Inferior parietal cortex (tissue), 1 donor: ENCODE data around the gene TRIM27.
"Not testable (repeated sequence)": the region's sequence is repeated elsewhere in the genome, so short reads cannot be mapped to it uniquely, and the experiment has no call there.

Experiments
- DNase-seq: peaks from one replicate; pipeline ENCODE4 v3.0.0-alpha.2; 2016; ENCODE audit errors: extremely low spot score

TRIM27 gene

DNA sequence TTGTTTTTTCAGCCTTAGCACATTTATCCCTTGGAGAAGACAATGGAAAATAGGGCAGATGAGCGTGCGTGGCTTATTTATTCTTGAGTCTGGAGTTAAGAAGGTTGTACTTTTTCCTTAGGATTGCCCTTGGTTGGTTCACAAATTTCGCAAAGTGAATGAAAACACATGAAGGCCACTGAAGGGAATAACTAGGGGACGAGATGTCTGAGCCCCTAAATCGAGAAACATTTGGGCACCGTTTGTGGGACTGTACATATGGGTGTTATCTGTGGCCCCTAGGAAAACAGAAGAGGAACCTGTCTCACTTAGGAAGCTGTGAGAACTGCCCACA lies 19.4 kb upstream of the TRIM27 start:
- no peak for DNase-seq

DNA sequence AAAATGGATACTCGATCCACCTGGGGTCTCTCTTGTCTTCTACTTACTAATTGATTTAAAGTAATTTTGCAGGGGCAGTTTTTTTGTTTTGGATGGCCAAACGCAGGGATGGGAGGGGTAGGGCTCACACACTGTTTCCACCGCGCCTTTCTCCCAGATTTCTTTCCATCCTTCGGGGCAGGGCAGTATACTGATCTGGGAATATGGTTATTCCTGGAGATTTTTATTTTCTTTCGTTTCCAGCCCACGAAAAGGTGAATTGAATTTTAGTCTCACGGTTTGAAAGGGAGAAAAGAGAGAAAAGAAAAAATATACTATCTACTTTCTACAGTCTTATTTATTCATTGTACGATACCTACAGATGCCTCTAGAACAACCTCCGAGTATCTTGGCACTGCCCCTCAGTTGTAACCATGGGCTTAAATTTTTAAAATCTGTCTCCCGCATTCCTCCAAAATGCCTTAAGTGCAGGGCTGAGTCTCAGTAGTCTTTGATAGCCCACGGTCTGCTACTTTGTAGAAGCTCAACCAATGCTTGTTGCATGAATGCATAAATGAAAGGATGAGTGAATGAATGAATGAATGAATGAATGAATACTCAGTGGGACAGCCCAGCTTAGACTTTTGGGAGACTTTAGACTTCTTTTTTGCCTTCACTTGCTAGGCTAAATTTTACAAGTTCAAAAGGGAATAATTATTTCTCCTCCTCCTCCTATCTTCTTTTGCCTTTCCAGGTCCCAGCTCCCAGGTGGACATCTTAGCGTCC lies 18.1 kb upstream of the TRIM27 start:
- DNase-seq = no peak

DNA sequence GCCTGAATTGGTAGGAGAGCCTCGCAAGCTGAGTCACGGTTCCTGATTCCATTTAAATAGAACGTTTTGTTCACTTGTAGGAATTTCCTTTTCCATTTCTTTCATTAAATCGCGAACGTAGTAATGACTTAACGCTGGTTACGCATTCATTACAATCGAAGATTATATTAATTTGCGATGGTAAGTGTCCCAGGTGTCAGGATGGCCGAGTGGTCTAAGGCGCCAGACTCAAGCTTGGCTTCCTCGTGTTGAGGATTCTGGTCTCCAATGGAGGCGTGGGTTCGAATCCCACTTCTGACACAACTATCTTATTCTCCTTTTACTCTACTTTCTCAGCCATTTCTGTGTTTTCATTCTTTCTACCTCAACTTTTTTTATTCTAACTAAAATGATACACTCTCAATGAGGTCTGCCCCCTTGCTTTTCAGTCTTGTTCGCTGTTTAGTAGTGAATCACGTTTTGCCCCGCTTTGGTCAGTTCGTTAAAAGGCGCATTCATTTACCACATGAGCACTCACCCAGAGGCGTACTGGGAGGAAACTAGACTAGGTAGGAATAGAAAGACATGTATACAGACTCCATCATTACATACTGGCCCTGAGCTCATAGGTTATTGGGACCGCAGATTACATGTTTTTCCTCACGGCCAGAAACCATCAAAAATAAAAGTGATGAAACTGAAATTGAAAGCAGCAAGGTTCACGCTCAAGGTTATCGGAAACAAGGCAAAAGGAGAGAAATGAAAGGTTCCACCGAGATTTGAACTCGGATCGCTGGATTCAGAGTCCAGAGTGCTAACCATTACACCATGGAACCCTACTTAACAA lies 17.3 kb upstream of the TRIM27 start:
- peak; percentile 95 for DNase-seq

DNA sequence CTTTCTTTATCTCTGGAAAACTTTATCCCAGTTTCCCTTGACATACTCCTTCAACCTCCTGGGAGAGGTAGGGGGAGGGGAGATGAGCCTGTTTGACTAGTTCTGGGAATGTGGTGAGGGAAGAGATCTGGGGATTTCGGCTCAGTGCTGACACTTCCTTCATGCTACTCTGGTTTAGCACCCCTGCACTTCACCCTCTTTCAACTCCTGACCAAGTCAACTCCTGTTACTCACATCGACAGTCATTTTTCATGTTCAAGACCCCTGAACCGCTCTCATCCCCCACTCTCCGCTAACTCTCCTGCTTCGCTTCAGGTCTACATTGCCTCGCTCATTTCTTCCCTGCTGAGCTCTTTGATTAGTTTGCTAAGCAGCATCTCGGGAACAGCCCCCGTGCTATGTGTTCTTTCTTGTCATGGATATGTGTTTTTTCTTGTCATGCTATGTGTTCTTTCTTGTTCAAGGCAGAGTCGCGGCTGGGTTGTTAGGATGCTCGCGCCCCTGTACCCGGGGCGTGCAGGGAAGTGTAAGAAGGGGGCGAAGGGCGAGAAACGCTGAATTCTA lies 16.6 kb upstream of the TRIM27 start:
- peak; percentile 65 for DNase-seq

DNA sequence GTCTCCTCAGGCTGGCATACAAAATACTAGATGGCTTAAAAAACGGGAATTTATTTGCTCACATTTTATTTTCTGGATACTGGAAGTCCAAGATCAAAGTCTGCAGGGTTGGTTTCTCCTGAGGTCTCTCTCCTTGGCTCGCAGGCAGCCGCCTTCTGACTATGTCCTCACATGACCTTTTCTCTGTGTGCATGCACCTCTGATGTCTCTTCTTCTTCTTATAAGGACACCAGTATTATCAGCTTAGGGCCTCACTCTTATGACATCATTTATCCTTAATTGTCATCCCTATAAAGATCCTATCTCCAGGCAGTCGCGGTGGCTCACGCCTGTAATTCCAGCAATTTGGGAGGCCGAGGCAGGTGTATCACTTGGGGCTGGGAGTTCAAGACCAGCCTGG lies 9.3 kb upstream of the TRIM27 start:
- no peak for DNase-seq

DNA sequence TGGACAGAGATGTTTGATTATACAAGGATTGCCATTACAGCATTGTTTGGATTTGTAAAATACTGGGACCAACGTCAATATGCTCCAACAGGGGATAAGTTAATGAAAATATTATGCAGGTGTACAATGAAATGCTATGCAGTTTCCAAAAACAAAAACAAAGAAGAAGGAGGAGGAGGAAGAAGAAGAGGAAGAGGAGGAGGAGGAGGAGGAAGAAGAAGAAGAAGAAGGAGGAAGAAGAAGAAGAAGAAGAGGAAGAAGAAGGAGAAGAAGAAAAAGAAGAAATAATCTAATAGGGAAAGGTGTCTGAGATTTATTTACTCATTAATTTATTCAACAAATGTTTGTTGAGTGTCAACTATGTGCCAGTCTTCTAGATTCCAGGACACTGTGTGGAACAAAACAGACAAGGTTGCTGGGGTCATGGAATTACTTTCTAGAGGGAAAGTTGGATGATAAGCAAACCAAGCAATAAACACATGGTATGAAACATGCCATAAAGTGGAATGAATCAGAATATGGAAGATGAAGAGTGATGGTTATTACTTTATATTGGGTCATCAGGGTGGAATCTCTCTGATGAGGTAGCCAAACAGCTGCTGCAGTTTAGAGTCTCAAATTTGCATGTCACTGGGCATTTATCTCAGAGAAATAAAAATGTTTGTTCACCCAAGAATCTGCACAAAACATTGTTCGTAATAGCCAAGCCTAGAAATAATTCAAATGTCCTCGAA lies 6.3 kb upstream of the TRIM27 start:
- DNase-seq = no peak

DNA sequence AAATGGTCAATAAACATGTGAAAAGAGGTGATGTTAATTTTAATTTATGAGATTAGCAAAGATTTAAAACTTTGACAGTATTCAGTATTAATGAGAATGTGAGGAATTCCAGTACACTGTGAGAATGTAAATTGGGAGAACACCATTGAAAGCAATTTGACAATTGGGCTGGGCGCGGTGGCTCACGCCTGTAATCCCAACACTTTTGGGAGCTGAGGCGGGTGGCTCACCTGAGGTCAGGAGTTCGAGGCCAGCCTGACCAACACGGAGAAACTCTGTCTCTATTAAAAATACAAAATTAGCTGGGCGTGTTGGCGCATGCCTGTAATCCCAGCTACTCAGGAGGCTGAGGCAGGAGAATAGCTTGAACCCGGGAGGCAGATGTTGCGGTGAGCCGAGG lies 5.6 kb upstream of the TRIM27 start:
- DNase-seq = not testable (repeated sequence)

DNA sequence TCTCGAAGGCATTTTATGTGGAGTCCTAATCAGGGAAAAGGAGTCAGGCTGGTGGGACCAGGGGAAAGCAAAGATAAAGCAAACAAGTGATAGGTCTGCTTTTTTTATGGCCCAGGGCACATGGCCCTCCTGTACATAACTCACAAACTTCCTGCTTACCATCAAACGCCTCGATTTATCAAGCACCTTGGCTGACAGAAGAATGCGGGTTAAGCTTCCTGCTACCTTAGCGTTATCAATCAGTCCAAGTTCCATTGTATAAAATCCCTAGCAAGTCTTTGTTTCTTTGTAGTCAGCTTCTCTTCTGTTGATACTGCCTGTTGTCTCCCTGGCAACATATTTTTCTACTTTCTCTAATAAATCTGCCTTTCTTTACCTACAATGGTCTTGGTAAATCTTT lies 4.1 kb upstream of the TRIM27 start:
- DNase-seq = no peak

DNA sequence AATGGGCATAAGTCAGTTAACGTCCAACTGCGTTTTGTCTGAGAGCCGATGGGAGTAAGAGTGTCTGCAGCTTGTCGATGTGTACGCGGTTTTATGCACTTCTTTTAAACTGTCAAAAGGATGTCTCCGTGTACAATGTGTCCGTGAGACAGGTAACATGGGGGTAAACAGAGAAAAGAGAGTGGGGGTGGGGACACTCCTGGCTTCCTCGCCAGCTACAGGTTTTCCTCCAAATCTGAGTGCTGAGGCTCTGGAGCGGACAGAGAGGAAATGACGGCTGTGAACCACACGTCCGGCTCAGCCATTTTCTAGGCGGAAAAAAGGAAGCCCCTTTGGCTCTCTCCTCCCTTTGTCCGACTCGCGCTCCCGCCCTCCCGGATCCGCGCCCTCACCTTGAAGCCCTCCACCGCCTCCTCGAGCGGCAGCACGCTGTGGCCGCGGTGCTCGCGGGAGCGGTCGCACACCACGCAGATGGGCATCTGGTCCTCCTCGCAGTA lies 916 bp downstream of the TRIM27 start:
- DNase-seq = peak; percentile 16

DNA sequence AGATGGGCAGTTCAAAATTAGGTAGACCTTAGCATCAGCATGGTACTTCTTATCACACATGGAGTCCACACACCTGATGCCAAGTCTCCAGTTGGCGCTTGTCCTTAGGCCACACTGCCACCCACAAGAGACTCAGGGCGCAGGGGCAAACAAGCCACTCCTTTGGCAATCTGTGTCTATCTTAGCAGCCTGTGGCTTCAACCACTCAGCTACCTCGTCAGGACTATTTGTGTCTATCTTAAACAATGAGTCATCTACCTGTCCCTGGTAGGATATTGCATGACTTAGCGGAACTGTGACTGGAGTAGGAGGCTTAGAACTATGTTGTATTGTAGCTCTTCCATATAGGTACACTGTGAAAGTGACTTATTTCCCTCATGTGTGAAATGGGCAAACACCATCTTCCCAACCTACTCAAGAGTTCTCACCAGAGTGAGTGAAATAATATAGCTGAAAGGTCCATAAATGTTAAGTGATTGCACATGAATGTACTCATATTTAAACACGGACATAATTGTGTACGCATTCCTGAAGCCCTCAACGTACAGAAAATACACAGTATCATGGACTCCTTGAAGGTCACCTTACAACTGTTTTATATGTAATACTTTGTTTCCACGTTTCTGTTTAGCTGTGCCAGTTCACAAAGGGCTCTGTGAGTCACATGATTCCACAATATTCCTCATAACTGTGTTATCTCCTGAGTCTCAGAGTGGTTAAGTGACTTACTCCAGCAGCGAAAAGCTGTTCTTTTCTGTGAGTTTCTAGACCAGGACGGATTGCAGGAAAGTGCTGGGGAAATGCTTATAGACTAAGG lies 1.6 kb downstream of the TRIM27 start:
- no peak for DNase-seq

DNA sequence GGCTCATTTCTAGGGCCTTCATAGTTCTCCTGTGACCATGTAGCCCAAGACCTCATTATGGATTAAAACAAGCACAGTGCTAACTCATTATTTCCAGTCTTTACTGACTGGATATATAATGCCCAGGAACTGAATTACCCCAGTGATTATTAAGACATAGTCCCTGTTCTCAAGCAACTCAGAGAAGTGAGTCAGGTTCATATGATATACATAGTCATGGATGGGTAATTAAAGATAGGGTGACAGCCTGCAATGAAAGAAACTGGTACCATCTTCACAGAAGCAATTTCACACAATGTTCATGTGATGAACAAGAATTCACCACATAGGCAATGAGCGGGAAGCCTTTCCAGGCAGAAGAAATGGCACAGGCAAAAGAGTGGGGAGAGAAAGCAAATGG lies 3.5 kb downstream of the TRIM27 start:
- no peak for DNase-seq

DNA sequence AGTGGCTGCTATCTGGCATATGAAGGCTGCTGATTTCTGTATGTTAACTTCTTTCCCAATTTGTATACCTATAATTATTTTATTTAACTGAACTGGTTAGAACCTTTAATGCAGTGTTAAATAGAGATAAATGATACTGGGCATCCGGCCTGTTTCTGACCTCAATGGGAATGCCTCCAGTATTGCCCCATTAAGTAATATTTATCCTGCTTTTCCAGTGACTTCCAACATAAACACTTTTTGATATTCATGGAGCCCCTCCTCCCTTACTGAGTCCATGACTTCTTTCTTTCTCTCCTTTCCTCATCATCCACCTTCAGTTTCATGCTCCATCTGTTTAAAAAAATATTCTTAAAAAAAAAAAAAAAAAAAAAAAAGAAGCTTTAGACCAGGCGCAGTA lies 8.8 kb downstream of the TRIM27 start:
- no peak for DNase-seq

DNA sequence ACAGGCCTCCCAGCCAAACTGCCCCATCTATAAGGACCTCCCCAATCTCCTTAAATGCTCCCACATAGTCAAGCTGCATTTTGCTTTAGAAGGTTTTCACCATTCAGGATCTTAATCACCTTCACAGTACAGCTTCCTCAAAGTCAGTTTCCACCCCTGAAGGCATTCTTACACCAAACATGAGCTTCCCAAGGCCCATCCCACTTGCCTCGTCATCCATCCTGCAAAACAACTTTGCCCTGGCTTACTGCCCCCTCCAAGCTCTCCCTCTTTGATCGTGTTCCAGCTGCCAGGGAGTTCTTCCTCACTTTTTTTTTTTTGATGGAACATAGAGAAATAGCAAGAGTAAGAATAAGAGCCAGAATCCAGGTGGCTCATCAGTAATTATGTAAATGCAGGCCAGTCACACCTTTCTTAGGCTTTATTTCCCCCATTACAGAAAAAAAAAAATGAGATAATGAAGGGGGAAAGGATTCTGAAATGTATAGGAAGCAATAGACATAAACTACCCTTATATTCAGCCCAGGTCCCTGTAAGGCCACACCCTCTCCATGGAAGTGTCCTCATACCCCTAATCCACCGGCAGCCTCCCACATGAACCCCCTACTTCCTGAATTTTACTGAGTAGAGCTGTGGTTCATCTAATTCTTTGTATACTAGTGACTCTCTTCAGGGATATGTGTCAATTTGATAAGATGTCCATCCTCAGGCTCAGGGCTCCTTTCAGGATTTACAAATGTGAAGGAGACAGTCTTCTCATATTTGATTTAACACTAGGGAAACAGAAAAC lies 12.7 kb downstream of the TRIM27 start:
- no peak for DNase-seq

DNA sequence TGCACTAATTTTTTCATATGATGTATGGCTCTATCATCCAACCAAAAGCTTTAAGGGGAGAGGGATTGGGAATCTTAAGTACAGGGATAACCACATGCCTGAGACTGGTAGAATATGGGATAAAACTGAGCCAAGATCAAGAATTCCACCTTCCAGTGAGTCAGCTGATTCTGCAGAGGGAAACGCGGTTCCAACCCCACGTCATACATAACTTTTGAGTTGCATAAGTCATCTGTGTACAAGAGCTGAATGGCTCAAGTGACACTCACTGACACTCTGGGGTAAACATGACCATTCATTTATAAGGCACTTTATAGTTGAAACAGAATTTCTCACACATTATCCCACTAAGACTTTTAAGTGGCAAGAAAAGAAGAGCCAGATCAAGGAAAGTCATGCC lies 16.4 kb downstream of the TRIM27 start:
- no peak for DNase-seq

DNA sequence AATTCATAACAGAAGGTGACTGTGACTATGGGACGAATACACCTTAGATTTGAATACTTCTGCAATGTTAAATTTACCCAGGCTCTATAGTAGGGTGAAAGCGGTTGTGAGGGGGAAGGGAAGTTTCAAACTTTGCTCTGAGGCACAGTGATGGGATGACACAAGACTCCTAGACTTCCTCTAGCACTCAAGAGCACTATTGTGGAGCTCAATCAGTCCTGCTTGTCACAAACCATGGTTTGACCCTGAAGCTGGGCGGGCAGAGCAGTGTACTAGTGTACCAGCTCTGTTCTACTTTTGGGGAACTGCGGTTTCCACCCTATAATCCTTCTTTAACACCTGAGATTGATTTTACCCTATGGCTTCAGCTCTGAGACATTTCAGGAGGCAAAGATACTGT lies 17.1 kb downstream of the TRIM27 start:
- DNase-seq = no peak

DNA sequence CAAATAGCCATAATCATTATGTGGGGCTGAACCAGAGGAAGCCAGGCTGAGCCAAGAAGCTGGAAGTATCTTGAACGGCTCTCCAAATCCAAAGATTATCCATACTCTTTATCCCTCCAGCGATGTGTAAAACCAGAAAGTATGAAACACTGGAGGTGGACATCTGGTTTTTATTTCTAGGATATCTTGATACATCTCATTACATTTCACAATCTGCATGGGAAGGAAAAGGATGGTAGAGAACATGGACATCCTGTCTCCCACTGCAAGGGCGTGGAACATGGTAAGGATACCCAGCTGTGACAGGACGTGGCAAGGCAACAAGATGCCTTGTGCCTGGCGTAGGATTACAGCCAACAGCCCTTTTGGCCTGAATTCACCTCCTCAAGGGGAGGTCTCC lies 20.1 kb downstream of the TRIM27 start:
- DNase-seq = no peak

DNA sequence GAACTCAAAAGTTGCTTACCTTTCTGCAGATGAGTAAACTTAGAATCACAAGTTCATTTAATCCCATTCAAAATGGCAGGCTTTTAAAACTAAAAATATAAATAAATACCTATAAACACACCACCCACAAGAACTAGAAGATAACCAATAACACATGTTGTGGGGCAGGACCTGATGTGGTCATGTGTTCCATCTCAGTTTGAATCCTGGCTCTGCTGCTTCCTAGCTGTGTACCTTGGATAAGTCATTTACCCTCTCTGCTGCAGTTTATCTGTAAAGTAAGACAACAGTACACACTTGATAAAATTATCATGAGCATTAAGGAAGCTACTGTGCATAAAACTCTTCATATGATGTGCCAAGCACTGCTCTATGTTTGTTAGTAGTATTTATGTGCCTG lies 22.0 kb downstream of the TRIM27 start:
- DNase-seq = no peak

DNA sequence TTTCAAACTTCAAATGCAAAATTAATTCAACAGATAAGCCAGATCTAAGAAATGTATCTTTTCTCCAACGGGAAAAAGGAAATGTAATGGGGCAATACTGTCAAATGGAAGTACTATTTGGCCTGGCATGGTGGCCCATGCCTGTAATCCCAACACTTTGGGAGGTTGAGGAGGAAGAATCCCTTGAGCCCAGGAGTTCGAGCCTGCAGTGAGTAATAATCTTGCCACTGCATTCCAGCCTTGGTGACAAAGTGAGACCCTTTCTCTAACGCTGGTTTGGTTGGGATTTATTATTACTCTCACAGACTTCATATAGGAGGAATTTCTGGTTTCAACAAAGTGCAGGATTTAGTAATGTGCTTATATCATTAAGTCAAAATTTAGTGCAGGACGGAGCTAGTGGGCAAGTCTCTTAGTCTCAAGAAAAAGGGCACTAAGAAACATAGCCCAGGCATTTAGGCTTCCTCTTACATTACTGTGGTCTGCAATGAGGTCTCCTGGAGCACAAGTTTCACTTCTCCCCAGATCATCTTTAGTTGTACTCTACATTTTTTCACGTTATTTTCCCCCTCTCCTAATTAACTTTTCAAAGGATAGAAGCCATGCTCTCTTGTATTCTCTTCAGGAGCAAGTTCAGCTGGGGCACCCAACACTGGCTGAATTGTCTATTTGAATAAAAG lies 23.1 kb downstream of the TRIM27 start:
- DNase-seq = no peak

DNA sequence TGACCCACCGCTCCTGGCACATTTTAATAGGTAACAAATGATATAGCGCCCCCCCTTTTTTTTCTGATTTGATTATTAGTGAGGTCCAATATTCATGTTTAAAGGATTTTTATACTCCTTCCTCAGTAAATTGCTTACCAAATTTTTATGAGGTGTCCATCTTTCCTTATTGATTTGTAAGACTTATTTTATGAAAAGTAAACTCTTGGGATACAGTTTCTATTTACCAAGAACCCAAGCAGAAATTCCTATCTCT lies 25.1 kb downstream of the TRIM27 start:
- DNase-seq = no peak

DNA sequence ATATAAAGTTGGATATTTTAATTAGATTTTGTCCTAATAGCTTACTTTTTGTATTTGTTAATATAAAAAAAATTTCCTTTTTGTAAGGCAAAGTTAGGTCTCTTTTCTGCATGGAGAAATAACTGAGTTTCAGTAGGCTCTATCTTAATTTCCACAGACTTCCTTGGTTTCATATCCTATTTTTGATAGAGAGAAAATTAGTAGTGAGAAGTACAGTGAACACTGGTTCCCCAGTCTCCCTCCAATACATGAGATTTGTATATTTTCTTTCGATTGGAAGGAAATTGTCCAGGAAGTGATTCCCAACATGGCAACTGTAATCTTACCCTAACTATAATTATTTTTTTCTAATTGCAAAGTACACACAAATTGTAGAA lies 26.4 kb downstream of the TRIM27 start:
- DNase-seq = no peak
